ENCODE data around the gene MED12.
"Not testable (repeated sequence)": the region's sequence is repeated elsewhere in the genome, so short reads cannot be mapped to it uniquely, and the experiment has no call there.

The MED12 gene

DNA sequence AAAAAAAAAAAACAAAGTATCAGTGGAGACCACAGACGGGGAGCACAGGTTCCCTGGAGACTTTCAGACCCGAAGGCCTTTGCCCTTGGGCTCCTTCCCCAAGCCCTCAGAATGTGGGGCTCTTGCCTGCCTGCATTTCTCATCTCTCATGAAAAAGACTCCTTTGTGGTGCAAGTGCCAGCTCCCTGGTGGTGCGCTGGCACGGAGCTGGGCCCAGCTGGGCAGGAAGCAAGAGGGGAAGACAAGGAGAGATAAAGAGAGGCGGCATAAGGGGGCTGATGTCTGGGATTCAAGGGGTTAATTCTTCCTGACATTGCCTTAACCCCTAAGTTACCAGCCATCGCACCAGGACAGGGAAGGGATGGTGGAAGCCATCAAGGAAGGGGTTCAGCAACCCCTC is 48.1 kb downstream of the MED12 start:
- no peak for DNase-seq

DNA sequence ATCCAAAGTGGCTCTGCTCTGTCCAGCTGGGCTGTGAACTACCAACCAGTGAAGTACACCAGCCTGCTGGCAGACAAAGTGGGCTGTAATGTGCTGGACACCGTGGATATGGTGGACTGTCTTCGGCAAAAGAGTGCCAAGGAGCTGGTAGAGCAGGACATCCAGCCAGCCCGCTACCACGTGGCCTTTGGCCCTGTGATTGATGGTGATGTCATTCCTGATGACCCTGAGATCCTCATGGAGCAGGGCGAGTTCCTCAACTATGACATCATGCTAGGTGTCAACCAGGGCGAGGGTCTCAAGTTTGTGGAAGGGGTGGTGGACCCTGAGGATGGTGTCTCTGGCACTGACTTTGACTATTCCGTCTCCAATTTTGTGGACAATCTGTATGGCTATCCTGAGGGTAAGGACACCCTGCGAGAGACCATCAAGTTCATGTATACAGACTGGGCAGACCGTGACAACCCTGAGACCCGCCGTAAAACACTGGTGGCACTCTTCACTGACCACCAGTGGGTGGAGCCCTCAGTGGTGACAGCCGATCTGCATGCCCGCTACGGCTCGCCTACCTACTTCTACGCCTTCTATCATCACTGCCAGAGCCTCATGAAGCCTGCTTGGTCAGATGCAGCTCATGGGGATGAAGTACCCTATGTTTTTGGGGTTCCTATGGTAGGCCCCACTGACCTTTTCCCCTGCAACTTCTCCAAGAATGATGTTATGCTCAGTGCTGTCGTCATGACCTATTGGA is 48.8 kb downstream of the MED12 start:
- no peak for DNase-seq

DNA sequence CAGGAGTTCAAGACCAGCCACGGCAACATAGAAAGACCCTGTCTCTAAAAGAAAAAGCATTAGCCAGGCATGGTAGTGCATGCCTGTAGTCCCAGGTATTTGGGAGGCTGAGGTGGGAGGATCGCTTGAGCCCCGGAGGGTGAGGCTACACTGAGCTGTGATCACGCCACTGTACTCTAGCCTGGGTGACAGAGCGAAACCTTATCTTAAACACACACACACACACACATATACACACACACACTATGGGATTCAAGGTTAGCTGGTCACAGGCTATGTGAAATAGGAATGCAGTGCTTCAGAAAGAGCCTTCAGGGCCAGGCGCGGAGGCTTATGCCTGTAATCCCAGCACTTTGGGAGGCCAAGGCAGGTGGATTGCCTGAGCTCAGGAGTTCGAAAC is 49.7 kb downstream of the MED12 start:
- no peak for DNase-seq

- no peak for DNase-seq
Measured at GRCh38 chrX:71169586-71169985, 51.2 kb downstream of the MED12 start.

DNA sequence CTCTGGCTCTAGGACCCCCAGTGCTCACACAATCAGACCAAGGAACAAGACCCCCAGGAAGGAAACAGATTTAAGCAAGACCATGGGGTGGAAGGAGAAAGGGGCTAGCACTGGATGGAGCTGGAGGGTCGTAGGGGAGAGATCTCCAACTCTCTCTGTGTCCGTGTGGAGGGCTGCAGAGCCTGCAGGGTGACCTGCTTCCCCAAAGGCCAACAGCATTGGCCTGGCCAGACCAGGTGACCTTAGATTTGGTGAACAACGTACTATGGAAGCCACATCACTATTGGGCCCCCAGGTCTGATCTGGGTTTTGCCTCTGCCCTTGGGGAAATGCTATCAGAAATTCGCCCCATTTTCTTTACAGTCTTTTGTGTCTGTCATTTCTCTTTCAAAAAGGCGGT is 52.3 kb downstream of the MED12 start:
- DNase-seq: no peak

GRCh38 chrX:71171110-71171801 is 52.9 kb downstream of the MED12 start:
- DNase-seq: no peak

GRCh38 chrX:71173440-71173839 is 55.0 kb downstream of the MED12 start:
- no peak for DNase-seq

DNA sequence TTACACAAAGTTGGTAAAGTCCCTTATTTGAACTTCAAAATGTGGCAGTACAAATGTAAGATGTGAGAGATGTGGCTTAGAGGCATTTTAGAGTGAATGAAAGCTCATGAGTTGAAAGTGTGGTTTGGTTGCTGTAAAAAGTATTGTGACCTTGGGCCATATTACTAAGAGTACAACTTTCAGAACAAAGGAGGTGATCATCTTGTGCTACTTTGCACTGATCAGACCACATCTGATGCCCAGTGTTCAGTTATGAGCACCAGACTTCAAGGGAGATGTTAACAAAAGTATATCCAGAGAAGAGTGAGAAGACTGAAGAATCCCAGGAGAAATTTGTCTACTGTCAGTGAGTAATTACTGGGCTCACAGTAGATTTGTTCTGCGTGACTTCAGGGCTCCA is 56.4 kb downstream of the MED12 start:
- DNase-seq: no peak

GRCh38 chrX:71175531-71175930 is 57.1 kb downstream of the MED12 start:
- no peak for DNase-seq

DNA sequence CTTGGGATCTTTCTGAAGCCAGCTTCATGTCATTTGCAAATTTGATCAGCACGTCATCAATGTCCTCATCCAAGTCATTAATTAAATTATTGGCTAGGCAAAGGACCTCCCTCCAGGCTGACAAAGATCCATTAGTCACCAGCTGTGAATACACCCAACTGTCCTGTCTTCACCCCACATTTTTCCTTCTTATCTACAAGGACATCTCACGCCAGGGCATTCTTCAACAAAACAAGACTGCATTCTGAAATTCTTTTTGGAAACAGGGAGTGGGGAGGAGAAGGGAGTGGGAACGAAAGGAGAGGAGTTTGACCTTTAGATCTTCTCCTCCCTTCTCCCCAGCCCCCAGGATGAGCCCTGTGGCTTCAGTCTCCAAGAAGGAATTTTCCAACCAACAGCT is 58.9 kb downstream of the MED12 start:
- DNase-seq: no peak

DNA sequence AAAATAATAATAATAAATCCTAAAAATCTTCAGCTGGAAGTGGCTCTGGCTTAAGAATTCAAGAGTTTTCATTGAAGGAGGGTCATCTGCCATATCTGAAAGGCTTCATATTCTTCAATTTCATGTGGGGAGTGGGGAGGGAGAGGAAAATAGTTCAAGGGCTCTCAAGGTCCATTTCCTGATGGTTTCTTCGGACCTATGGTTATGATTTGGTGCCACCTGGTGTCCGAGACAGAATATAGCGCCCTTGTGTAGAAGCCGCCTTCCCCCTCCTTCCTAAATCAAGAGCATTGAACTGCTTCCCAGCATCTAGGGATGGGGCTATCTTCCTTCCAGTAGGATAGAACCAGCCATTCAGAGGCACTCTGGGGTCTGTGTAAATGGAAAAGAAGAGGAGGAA is 60.5 kb downstream of the MED12 start:
- peak; percentile 35 to 44 for DNase-seq

- not testable (repeated sequence) for DNase-seq
Measured at GRCh38 chrX:71180579-71181265, 62.3 kb downstream of the MED12 start.

DNA sequence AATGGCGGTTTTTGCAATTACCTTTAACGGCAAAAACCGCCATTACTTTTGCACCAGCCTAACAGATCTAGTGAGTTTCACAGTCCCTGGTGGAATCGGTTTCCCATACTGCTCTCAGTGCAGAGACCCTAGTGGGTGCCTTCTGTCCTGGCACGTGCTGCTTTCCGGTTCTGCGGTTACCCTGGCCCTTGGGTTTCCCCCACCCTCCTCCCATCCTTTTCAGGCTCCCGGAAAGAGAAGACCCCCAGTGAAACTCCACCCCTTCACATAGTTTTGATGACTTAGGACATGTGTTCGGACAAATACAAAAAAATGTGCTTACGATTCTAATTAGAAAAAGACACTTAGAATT is 63.1 kb downstream of the MED12 start:
- DNase-seq: peak in 1 of 2 experiments; percentile 9

- DNase-seq: peak; percentile 89 to 90
Measured at GRCh38 chrX:71181910-71182799, 63.8 kb downstream of the MED12 start.

GRCh38 chrX:71182871-71183270 is 64.5 kb downstream of the MED12 start:
- DNase-seq: no peak

DNA sequence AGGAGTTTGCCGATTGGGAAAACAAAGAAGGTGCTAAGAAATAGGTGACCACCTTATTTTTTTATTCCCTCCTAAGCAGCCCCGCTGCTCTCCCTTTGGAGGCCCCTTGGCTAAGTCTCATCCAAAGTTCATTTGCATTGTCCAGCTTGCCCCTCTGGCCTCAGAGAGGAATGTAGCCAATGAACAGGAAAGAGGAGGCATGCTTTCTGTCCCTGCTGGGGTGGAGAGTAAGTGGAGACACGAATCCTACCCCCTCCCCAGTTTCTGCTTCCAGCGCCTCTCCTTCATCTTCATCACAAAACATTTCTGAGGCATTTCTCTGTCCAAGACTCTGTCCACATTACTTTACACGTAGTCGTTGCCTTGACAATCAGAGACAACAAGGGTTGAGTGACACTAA is 64.9 kb downstream of the MED12 start:
- no peak for DNase-seq

- no peak for DNase-seq
Measured at GRCh38 chrX:71184092-71184491, 65.7 kb downstream of the MED12 start.

DNA sequence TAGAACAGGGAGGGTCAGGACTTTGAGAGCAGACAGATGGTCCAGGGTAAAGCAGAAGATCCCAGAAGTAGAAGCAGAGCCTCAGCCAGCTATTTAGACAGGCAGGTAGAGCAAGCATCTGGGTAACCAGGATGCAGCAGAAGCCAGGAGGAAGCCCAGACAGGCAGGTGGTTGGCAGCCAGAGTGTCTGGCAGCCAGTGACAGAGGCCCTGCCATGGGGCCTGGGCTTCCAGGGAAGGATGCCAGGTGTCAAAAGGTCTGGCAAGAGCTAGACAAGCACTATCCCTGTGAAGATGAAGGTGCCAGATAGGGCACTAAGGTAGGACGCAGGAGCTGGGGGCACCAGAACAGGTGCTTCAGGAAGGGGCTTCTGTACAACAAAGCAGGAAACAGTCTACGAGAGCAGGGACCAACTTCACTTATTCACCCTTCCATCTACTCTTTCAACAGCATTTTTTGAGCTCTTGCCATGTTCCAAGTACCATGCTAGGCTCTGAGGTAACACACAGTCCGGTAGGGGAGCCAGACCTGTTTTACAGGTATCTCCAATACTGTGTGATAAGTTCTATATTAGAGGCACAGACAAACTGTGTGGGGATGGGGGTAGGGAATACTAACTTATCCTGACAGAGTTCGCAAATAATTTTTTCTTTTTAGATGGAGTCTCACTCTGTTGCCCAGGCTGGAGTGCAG is 66.6 kb downstream of the MED12 start:
- DNase-seq: peak in 1 of 2 experiments; percentile 33

DNA sequence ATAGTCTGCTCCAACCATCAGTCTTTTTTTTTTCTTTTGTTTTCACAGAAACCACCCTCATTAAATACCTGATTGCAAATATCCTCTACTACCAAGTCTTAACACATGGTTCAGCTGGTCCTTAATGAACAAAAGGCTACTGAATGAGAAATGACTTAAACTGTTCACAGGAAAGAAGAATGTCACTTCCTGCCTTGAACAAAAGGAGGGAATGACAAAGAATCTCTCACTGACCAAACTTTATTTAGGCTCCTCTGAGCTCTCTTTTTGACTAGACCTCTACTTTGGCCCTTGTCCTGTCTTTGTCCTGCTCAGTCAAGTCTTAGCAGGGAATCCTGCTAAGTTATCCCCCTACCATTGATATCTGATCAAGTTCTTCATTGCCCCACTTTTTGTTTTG is 72.9 kb downstream of the MED12 start:
- DNase-seq: no peak
